GM12891 (cell line): ENCODE measurements around the gene RFXAP.

Experiments
- PAX5 ChIP-seq: IDR thresholded peaks from 2 replicates; pipeline ENCODE4 v1.6.1; 2011; ENCODE audit warnings: low read length, moderate library complexity, mild to moderate bottlenecking; ENCODE audit not compliant: insufficient read depth, severe bottlenecking
- POLR2A ChIP-seq: IDR thresholded peaks from 2 replicates; pipeline ENCODE4 v1.6.1; 2011; ENCODE audit warnings: low read depth, low read length, control low read depth
- POLR2AphosphoS5 ChIP-seq: IDR thresholded peaks from 2 replicates; pipeline ENCODE4 v1.6.1; 2011; ENCODE audit warnings: low read depth, low read length, control low read depth
- POU2F2 ChIP-seq: IDR thresholded peaks from 2 replicates; pipeline ENCODE4 v1.6.1; 2011; ENCODE audit warnings: low read depth, mild to moderate bottlenecking, control low read depth, low read length, moderate library complexity
- SPI1 ChIP-seq: IDR thresholded peaks from 2 replicates; pipeline ENCODE4 v1.6.1; 2011; ENCODE audit warnings: low read depth, low read length, control low read depth
- TAF1 ChIP-seq: IDR thresholded peaks from 2 replicates; pipeline ENCODE4 v1.6.1; 2011; ENCODE audit warnings: low read depth, low read length, control low read depth

DNA sequence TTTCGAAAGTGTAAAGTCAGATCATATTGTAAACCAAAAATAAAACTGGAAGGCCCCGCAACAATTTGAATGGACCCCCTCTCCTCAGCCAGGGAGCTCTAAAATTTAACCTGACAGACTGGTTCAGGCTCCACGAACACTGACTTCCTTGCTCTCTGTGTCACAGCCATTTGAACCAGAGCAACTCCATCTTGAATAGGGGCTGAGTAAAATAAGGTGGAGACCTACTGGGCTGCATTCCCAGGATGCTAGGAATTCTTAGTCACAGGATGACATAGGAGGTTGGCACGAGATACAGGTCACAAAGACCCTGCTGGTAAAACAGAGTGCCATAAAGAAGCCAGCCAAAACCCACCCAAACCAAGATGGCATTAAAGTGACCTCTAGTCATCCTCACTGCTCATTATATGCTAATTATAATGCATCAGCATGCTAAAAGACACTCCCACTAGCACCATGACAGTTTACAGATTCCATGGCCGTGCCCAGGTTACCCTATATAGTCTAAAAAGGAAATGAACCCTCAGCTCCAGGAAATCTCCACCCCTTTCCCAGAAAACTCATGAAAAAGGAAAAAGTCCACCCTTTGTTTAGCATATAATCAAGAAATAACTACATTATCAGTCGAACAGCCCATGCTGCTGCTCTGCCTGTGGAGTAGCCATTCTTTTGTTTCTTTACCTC is 43.1 kb downstream of the RFXAP start:
- TF ChIP-seq POLR2AphosphoS5, result no peak
- TF ChIP-seq PAX5, result no peak
- TF ChIP-seq POLR2A, result no peak
- no peak for TF ChIP-seq TAF1
- TF ChIP-seq SPI1, result no peak
- TF ChIP-seq POU2F2, result no peak
